HG03139 (cell line): ENCODE results near the gene SH3RF3.

Experiments
- ATAC-seq: cut with Tn5 transposase; IDR thresholded peaks from one replicate; pipeline ENCODE4 v1.9.1; 2021; ENCODE audit not compliant: unreplicated experiment

SH3RF3 gene

DNA sequence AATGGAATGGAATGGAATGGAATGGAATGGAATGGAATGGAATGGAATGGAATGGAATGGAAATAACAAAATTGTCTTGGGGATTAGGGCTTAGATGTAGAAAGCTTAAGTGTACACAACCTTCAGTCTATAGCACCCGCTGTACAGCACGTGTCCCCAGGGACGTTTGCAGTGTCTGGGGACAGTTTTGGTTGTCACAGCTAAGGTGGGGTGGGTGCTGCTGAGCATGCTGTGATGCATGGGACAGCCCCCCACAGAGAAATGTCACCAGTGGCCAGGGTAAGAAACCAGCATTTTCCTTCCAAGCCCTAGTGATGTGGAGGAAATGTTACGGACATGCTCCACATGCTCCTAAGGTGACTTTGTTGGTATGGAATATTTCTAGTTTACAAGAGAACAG, 70.8 kb downstream of the SH3RF3 start:
- ATAC-seq: no peak

DNA sequence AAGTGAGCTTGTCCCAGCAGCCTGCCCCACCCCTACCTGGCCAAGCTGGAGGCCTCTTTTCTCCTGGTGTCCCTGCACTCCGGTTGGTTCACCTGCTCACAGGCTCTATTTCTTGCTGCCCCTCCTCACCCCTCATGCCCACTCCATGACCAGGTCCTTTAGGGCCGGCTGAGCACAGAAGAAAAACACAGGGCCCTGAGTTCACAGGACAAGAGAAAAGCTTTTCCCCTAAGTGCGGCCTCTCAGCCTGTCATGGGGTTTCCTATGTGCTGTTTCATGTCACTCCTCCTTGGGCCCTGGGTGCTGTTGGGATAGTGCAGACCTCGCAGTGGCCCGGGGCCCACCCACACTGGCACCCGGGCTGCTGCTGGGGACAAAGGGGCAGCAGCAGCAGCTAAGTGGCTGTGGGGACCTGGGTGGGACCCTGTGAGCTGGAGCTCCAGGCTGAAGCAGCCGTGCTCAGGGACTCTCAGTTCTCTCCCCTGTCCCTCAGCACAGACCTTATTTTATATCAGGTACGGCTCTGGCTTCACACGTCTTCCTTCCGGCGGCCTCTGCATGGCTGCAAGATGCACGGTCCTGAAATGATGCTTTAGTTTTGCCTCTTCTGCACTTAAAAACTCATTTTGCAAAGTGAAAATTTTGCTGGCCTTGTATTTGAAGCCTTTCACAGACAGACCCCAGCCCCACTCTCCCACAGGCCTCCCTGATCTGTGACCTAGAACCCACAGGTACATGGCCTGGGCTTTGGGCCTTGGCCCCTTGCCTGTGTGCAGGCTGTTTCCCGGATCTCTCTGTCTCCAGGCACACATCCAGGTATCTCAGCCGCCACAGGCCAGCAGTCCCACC, 71.8 kb downstream of the SH3RF3 start:
- ATAC-seq: no peak

DNA sequence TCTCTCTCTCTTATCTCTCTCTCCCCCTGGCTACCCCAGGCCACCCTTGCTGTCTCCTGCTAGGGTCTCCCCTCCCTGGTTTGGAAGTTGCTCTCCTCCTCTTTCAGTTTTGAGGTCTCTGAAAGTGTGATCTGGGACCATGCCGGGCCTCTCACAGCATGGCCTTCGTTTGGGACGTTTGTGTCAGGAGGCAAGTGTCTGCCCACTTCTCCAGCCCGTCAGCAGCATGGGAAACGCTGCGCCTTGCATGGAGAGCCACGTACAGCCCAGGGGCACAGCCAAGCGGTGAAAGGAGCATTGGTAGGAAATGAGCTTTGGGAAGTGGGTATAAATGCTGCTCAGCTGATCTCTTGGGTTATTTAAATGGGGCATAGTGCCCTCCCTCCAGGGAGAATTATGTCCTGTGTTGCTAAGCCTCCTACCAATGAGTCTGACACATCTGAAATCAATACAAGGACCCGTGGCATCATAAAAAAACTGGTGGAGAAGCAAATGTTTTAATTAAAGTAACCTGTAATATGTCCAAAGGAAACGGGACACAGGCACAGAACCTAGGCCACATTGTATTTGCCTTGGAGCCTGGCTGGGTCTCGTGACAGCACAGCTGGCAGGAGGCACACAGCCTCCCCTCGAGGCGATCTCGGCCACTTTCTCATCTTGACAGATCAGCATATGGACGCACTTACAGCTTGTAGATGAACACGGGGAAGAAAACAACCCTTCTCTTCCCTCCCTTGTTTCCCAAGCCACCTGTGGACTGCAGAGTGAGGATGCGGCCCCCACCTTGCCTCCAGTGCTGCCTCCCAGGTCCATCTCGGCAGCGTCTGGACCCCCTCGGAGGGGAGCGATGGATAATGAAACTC, 72.7 kb downstream of the SH3RF3 start:
- no peak for ATAC-seq

DNA sequence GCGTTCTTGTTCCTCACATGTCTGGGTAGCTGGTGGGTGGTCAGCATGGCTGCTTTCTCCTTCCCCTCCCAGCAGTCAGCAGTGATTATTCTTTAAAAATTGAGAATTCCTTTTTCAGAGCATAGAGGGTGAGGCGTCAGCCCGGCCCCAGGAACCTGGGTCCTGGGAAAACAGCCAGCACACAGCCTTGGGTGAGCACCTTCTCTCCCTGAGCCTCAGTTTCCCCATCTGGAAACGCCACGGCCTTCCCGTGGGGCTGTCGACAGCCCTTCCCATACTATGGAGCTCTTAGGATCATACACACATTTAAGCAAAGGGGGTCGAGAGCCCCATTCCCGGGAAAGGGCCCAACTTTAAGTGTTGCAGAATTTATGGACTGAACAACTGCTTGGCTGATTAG, 73.5 kb downstream of the SH3RF3 start:
- ATAC-seq: no peak

DNA sequence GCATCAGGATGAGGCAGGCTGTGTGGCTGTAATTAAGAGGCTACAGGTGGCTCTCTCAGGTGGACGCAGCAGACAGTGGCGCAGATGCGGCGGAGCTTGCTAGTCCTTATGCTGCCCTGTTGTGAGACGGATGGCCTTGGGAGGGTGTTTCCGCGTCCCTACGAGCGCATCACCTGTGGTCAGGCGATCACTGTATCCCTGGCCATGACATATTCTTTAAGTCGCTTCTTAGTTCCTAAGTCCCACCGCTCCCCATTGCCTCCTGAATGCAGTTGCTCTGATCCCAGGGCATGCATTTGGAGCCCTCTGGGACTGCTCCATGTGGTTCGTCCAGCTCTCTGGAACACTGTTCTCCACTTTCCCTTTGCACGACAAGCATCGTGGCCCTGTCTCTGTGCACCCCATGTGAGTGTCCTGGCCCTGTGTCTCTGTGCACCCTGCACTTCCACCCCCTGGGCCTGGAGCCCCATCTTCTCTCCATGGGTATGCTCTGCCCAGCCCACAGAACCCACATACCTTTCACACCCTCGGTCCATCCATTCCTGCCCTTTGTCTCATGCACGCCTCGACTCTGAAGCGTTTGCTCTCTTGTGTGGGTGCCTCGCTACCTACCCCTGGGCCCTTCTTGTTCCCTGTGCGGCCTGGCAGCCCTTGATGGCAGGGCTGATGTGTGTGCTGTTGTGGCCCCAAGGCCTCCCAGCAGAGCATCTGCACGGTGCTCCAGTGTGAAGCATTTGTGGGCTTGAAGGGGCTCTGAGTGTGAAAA, 74.4 kb downstream of the SH3RF3 start:
- ATAC-seq: no peak

DNA sequence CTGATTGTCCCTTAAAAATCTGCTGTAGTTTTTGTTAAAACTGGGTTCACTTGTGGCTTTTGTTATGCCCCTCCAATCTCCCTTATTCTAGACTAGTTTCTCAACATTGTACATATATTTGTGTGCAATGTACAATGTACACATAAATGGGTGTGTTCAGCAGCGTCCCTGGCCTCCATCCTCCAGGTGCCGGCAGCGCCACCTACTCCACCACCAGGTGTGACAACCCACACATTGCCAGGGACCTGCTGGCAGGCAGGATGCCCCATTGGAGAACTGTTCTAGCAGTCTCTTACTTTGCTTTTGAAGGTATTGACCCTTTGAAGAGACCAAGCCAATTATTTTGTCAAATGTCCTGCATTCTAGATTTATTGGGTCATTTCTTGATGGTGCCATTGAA, 75.4 kb downstream of the SH3RF3 start:
- ATAC-seq: no peak

DNA sequence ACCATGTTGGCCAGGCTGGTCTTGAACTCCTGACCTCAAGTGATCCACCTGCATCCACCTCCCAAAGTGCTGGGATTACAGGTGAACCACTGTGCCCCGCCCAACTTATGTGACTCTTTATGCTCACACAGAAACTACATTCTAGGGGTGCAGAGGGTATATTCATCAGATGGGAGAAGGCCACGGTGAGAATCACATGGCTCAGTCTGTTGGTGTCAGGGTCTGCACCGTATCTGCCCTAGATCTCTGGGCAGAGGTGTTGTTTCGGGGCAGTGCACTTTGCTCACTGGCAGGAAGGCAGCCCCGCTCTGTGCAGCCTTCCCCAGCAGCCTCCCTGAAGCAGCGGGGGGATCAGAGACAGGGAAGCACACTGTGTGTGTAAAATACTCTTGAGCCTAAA, 76.4 kb downstream of the SH3RF3 start:
- ATAC-seq: no peak

DNA sequence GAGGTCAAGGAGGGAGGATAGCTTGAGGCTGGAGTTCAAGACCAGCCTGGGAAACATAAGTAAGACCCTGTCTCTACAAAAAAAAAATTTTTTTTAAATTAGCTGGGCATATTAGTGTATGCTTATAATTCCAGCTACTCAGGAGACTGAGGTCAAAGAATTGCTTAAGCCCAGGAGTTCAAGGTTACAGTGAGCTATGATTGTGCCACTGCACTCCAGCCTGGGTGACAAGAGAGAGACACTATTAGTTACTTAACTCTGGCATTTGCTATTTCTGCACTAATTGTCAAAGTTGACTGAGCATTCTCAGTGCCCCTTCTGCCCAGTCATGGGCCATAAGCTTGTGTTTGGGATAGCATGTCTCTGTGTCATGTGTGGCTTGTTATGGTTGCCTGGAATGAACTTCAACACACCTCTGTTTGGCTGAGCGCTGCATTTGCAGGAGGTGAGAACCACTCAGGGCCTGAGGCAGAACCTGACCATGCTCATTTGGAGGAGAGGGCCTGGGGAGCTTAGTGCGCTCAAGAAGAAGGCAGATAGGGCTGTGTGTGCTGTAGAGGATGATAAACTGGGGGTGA, 77.7 kb downstream of the SH3RF3 start:
- no peak for ATAC-seq

DNA sequence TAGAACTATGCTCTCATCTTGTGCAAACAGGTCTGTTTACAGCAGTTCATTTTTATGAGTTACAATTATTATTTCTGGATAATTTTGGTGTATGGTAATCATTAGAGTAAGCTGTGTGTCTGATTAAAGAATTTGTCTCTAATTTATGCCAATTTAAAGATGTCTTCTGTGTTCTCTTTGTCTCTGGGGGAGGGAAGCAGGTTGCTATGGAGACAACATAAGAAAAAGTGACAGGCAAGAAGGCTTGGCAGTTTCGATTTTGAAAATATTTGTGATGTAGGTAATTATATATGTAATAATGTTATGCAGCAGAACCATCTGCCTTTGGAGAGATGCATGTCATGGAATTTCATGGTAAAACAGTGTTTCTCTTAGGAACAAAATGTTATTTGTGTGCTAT, 78.2 kb downstream of the SH3RF3 start:
- no peak for ATAC-seq

DNA sequence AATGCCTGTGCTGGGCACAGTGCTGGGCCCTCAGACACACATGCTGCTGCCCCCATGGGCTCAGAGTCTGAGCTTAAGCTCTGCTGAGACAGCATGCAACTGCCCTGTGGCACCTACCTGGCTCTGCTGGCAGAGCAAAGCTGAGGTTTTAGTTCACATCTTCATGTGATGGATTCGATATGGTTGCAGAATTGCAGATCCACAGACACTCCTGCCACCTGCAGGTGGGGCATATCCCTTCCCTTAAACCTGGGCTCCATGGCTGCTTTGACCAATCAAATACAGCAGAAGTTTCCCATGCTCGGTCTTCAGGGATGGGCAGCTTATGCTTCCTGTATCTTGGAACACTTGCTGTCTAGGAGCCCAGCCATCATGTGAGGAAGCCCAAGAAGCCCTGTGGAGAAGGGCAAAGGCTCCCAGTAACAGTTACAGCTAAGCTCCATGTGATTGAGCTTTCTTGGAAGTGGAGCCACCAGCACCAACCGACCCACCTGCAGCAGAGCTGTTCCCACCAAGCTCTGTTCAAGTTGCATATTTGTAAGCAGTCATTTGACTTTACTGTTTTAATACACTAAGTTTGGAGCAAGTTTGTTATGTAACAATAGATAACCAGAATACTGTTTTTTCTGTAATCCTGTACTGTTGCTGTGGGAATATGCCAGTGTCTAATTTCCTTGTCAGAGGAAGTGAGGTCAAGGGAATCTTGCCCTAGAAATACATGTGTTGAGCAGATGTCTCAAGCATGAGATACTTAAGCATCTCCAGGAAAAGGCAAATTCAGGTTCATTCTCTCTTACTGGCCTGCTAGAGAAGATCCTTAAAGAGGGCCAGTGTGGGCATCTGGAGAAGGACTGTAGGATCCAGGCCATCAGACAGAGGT, 79.3 kb downstream of the SH3RF3 start:
- no peak for ATAC-seq

DNA sequence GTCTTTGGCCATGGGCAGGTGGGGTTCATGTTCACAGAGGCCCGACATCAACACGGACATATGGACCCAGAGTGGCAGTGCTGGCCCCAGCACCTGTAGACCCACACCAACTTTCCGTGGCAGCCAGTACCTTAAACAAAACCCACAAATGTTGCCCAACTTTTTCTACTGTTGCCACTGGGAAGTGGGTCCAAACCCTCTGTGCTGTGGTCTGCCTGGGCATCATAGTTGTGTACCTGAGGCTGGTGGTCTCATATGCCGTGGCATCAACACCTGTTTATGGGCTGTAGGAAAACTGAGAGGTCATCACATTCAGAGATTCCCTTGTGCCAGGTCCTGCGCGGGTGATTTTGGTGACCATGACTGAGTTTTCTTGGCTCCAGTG, 79.9 kb downstream of the SH3RF3 start:
- no peak for ATAC-seq

DNA sequence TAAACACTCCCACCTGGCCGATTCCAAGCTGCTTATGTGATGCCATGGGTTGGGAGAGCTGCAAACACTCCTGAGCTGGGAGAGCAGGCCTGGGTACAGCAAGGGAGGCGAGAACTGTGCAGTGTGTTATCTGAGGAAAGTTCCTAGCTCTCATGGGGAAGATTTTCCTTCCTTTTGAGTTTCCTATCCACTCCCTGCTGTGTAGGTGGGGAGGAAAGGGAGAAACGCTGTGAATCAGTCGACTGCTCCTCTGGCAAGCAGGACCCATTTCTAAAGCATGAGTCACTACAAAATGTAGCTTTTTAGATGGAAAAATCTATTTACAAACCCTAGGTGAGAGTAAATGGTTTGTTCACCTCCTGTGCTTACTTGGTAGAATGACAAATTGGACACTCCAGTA, 80.4 kb downstream of the SH3RF3 start:
- no peak for ATAC-seq

DNA sequence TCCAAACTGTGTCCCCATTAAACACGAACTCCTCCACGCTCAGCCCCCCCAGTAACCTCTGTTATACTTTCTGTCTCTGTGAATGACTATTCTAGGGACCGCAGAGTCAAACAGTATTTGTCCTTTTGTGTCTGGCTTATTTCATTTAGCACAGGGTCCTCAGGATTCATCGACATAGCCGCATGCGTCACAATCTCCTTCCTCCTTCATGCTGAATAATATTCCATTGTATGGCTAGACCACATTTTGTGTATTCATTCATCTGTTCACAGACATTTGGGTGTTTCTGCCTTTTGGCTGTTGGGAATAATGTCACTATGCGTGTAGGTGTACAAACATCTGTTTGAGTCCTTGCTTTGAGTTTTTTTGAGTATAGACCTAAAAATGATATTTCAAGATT, 80.9 kb downstream of the SH3RF3 start:
- no peak for ATAC-seq

DNA sequence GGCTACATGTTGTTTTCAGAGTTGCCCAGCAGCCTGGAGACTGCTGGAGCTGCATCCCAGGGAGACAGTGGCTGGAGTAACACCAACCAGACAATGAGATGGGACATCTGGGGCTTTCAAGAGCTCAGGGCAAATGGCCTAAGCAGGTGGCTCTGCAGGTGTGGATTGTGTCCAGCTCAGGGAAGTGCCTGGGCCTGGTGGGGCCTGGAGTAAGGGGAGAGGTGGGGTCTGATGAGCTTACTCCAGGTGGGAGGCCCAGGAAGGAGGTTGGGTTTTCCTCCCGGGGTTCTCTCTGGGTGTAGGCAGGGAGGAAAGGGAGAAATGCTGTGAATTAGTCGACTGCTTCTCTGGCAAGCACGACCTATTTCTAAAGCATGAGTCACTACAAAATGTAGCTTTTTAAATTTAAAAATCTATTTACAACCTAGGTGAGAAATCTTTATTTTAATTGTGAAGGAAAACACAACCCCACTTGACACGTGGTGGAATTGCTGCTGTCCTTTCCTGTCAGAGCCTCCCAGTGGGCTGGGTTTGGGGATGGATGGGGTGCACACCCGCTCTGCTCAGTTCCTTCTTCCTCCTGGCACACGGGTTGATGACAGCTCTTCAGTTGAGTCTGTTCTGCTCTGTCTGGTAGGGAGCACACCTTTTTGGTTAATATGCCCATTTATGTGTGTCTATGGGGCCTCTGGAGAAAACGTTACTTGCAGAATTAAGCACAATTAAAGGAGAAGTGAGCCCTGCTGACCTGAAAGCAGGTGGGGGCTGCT, 81.6 kb downstream of the SH3RF3 start:
- ATAC-seq: no peak

DNA sequence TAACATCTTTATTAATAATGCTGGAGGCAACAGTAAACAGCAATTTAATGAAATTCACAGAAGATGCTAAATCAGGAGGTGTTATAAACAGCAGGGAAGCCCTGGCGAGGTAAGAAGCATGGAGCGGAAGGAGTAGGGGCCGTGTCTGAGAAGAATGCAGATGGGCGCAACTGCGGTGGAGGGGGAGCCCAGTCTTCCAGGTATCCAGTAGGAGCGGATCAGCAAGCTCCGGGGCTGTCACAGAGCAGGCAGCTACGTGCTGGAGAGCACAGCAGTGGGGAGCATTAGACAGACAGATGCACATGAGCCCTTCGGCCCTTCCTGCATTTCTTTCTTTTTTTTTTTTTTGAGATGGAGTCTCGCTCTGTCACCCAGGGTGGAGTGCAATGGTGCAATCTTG, 82.3 kb downstream of the SH3RF3 start:
- no peak for ATAC-seq

DNA sequence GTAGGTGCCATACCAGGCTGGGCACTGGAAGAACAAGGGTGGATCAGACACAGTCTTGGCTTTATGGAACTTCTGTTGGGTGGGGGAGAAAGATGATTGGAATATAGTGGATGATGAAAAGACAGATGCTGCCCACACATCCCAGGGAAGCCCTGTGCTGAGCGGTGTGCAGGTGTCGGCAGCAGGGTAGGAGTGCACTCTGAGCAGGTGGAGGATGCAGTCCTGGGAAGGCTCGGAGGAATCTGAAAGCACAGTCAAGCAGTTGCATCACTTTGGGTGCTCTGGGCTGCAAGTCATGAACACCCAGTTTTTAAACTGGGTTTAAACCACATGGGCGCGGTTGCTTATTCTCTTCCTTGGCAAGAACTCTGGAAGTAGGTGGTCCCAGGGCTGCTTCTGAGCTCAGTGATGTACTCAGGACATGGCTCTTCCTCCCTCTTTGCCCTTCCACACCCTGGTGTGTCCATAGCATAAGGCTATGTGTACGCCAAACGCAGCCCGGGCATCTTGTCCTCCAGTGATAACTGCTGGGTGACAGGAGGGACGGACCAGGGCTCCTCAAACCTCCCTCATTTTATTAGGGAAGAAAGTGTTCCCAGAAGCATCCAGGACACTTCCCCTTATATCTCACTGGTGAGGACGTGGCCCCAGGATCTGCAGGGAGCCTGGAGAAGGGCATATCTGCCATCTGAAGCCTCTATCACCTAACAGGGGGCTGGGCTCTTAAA, 84.0 kb downstream of the SH3RF3 start:
- ATAC-seq: no peak

DNA sequence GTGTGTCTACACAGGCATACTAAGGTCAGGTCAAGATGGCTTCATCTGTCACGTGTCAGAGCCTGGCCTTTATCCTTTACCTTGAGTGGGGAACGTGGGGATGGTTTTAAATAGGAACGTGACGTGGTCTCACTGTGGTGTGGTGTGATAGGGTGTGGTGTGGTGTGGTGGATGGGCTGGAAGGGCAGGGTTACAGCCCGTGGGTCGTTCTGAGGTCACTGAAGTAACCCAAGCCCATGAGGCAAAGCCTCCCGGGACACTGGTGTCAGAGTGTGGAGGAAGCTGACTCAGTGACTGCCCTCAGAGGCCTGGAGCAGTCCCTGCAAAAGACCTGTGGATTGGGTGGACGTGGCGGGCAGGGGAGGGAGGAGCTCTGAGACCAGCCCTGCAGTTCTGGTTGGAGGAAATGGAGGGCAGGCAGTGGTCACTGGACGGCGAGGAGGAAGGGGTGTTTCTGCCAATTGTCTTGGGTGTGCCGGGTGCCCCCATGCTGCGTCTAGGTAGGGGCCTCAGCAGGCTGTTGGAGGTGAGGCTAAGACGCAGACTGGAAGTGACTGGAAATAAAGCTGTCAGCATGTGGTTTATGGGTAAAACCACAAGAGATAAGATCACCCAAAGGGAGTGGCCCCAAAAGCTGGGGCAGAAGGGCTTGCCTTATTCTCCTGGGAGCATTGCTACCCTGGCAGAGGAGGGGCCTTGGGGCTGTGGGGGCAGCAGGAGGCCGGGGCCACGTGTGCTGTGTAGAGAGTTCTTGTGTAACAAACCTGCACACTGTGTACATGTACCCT, 84.8 kb downstream of the SH3RF3 start:
- peak; percentile 45 for ATAC-seq
